PC-9 (cell line): ENCODE results near the gene RCE1. TPM values are rescaled to one million over a fixed set of nuclear protein-coding genes. Genes with fewer than 3 reads are reported as not detected.

ENCODE experiments used
- BruUV-seq: library from RNA; stranded (reverse); fragments of 400-500 nt; replicated peaks from 2 replicates; lab custom pipeline; 2021; lab: Mats Ljungman, UMichigan
- CTCF ChIA-PET: fragments of 300-600 bp; sonication (Branson Sonifier 250); formaldehyde crosslinking; loops from one replicate; lab custom pipeline; 2022; ENCODE audit warnings: antibody characterized with exemption; lab: Charles Lee
- POLR2A ChIA-PET: fragments of 300-600 bp; sonication (Branson Sonifier 250); formaldehyde crosslinking; loops from one replicate; lab custom pipeline; 2022; ENCODE audit warnings: antibody characterized with exemption; ENCODE audit not compliant: unreplicated experiment; lab: Charles Lee
- DNase-seq, 2 experiments: peaks; one replicate each; pipeline versions ENCODE4 v3.0.0 to v3.0.0-alpha.2; 2015 to 2022; ENCODE audit warnings: mixed read lengths in 1 of 2
- H2AFZ ChIP-seq: fragments of 200-600 bp; sonication (generic); 2 replicates; pipeline ENCODE4 v1.8.1; 2017; ENCODE audit warnings: antibody characterized with exemption
- H3F3A ChIP-seq: fragments of 200-600 bp; sonication (generic); 2 replicates; pipeline ENCODE4 v1.8.1; 2017; ENCODE audit warnings: antibody characterized with exemption, mild to moderate bottlenecking, low read depth; ENCODE audit not compliant: insufficient read depth
- H3K27ac ChIP-seq: fragments of 200-600 bp; sonication (generic); 2 replicates; pipeline ENCODE4 v1.6.1; 2016; ENCODE audit warnings: mixed run types
- H3K27me3 ChIP-seq: fragments of 200-600 bp; sonication (generic); 2 replicates; pipeline ENCODE4 v1.6.1; 2016; ENCODE audit warnings: low read depth, mixed run types; ENCODE audit not compliant: insufficient read depth
- H3K36me3 ChIP-seq: fragments of 200-600 bp; sonication (generic); 2 replicates; pipeline ENCODE4 v1.6.1; 2016; ENCODE audit warnings: low read depth, mixed run types
- H3K4me1 ChIP-seq: fragments of 200-600 bp; sonication (generic); replicated peaks from 2 replicates; pipeline ENCODE4 v1.6.1; 2016; ENCODE audit warnings: mixed run types; ENCODE audit not compliant: insufficient read depth
- H3K4me2 ChIP-seq: fragments of 200-600 bp; sonication (generic); 2 replicates; pipeline ENCODE4 v1.6.1; 2017; ENCODE audit warnings: mixed run types
- H3K4me3 ChIP-seq: fragments of 200-600 bp; sonication (generic); 2 replicates; pipeline ENCODE4 v1.6.1; 2016; ENCODE audit warnings: mixed run types
- H3K79me2 ChIP-seq: fragments of 200-600 bp; sonication (generic); 2 replicates; pipeline ENCODE4 v1.6.1; 2017; ENCODE audit warnings: low read depth, mixed run types
- H3K9me2 ChIP-seq: fragments of 200-600 bp; sonication (generic); 2 replicates; pipeline ENCODE4 v1.8.1; 2017; ENCODE audit warnings: mild to moderate bottlenecking; ENCODE audit not compliant: insufficient read depth
- H3K9me3 ChIP-seq: fragments of 200-600 bp; sonication (generic); 2 replicates; pipeline ENCODE4 v1.8.1; 2016; ENCODE audit warnings: low read depth; ENCODE audit not compliant: insufficient read depth
- H4K20me1 ChIP-seq: fragments of 200-600 bp; sonication (generic); 2 replicates; pipeline ENCODE4 v1.8.1; 2017; ENCODE audit not compliant: insufficient read depth
- EZH2 ChIP-seq: fragments of 200-600 bp; sonication (generic); IDR thresholded peaks from 2 replicates; pipeline ENCODE4 v1.8.0; 2017; ENCODE audit warnings: antibody characterized with exemption, low read depth
- intact Hi-C: fragments of 100-400 bp; cut with micrococcal nuclease; formaldehyde crosslinking; loops from one replicate; pipeline ENCODE4 v1.10.0; 2022; ENCODE audit not compliant: unreplicated experiment
- total RNA-seq: library from RNA; stranded (reverse); gene quantifications from 2 replicates; pipeline ENCODE4 v1.2.3, GENCODE V29; 2021
- TF ChIP-seq, protein P1 (sequence below): fragments of 200-600 bp; sonication (generic); conservative IDR thresholded peaks from 2 replicates; pipeline ENCODE4 v1.6.1; 2017; ENCODE audit warnings: mixed run types, antibody characterized with exemption, mild to moderate bottlenecking, moderate library complexity

RCE1 gene
- total RNA-seq, 1 experiment from 2014 or later = 42.9 TPM

DNA sequence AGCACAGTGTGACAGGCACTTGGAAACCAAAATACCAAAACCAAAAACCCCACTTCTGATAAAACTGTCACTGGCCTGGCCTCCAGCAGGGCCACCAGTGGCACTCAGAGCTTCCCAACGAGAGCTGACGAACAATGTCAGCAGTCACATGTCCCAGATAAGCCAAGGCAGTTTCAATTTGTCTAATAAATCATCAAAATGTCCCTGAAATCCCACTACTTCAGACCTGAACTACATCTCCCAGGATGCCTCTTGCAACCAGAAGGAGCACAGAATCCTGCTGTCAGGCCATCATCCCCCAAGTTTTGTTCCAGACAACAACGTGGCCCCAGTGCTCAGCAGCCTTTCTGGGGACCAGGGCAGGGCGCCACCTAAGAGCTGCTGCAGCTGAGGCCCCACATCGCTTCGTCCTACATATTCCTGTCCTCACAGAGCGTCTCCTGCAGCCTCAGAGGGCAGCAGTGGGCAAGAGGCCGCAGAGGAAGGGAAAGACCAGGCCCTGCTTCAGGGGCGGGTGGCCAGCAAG lies 38.7 kb downstream of the RCE1 start:
- no peak overlapping the region for H3K27ac ChIP-seq
- H3F3A ChIP-seq = peaks cover 49% of the 10 kb centered on the region
- POLR2A ChIA-PET = interaction anchor here (0.7 kb wide), 1 partner anchor 204 kb away, joined by 12 read pairs; no protein-coding TSS in a partner anchor

DNA sequence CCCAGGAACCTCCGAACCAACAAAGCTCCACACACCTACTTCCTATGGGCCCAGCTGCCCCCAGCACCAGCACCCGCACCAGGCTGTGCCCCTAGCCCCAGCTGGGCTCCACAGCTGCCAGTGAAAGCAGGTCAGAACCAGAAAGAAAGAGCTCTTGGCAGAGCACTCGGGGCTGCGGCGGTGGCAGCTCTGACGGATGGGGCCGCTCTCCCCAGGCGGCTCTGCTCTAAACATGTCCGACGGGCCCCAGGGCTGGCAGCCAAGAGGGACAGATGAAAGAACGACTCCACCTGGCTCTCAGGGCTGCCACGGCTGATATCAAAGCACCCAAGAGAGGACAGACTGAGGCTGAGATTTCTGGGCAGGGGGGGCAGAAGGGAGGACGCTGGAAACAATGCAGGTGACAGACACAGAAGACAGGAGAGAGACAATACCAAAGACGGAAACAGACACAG lies 39.3 kb downstream of the RCE1 start:
- peak overlapping the region; percentile 78 for H3K27ac ChIP-seq
- no peaks in the 10 kb centered on the region for H3K79me2 ChIP-seq
- H3K36me3 ChIP-seq = no peaks in the 10 kb centered on the region
- H3F3A ChIP-seq = peaks cover 49% of the 10 kb centered on the region
- peaks cover 56% of the 10 kb centered on the region for H3K4me1 ChIP-seq
- no peaks in the 10 kb centered on the region for H3K27me3 ChIP-seq
- H3K4me3 ChIP-seq = no peak overlapping the region
- ChIA-PET POLR2A (interaction anchor here (0.7 kb wide), 1 partner anchor 204 kb away, joined by 12 read pairs; no protein-coding TSS in a partner anchor), CTCF (interaction anchor here (0.7 to 1.0 kb wide), 4 partner anchors 20 to 139 kb away, joined by 3 to 4 read pairs (median 4); no protein-coding TSS in a partner anchor)
- H3K4me2 ChIP-seq = peak overlapping the region; percentile 62
- no peak overlapping the region for H2AFZ ChIP-seq
- intact Hi-C loops = loop anchor here (1.0 to 5.0 kb wide), 5 partner anchors 26 to 435 kb away; no protein-coding TSS in a partner anchor
- H3K9me3 ChIP-seq = no peaks in the 10 kb centered on the region
- no peaks in the 10 kb centered on the region for H3K9me2 ChIP-seq
- TF ChIP-seq, protein P1, sequence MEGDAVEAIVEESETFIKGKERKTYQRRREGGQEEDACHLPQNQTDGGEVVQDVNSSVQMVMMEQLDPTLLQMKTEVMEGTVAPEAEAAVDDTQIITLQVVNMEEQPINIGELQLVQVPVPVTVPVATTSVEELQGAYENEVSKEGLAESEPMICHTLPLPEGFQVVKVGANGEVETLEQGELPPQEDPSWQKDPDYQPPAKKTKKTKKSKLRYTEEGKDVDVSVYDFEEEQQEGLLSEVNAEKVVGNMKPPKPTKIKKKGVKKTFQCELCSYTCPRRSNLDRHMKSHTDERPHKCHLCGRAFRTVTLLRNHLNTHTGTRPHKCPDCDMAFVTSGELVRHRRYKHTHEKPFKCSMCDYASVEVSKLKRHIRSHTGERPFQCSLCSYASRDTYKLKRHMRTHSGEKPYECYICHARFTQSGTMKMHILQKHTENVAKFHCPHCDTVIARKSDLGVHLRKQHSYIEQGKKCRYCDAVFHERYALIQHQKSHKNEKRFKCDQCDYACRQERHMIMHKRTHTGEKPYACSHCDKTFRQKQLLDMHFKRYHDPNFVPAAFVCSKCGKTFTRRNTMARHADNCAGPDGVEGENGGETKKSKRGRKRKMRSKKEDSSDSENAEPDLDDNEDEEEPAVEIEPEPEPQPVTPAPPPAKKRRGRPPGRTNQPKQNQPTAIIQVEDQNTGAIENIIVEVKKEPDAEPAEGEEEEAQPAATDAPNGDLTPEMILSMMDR = no peak
- no peak for TF ChIP-seq EZH2
- BruUV-seq = no TSS peak
- no peak for DNase-seq
- no peaks in the 10 kb centered on the region for H4K20me1 ChIP-seq

More for the DNA sequence above, 38.7 kb downstream of the RCE1 start:
- Histone ChIP-seq H3K9me2 (no peaks in the 10 kb centered on the region), H3K9me3 (no peaks in the 10 kb centered on the region), H2AFZ (no peak overlapping the region), H4K20me1 (no peaks in the 10 kb centered on the region), H3K4me1 (peaks cover 58% of the 10 kb centered on the region), H3K79me2 (no peaks in the 10 kb centered on the region), H3K4me3 (no peak overlapping the region), H3K36me3 (no peaks in the 10 kb centered on the region), H3K4me2 (no peak overlapping the region), H3K27me3 (no peaks in the 10 kb centered on the region)
- no peak for DNase-seq
- intact Hi-C loops = loop anchor here (2.0 to 5.0 kb wide), 5 partner anchors 69 to 435 kb away; no protein-coding TSS in a partner anchor
- CTCF ChIA-PET = interaction anchor here (0.7 kb wide), 1 partner anchor 64 kb away, joined by 3 read pairs; no protein-coding TSS in a partner anchor
- TF ChIP-seq EZH2 = no peak
- TF ChIP-seq, protein P1 = no peak
- no TSS peak for BruUV-seq

DNA sequence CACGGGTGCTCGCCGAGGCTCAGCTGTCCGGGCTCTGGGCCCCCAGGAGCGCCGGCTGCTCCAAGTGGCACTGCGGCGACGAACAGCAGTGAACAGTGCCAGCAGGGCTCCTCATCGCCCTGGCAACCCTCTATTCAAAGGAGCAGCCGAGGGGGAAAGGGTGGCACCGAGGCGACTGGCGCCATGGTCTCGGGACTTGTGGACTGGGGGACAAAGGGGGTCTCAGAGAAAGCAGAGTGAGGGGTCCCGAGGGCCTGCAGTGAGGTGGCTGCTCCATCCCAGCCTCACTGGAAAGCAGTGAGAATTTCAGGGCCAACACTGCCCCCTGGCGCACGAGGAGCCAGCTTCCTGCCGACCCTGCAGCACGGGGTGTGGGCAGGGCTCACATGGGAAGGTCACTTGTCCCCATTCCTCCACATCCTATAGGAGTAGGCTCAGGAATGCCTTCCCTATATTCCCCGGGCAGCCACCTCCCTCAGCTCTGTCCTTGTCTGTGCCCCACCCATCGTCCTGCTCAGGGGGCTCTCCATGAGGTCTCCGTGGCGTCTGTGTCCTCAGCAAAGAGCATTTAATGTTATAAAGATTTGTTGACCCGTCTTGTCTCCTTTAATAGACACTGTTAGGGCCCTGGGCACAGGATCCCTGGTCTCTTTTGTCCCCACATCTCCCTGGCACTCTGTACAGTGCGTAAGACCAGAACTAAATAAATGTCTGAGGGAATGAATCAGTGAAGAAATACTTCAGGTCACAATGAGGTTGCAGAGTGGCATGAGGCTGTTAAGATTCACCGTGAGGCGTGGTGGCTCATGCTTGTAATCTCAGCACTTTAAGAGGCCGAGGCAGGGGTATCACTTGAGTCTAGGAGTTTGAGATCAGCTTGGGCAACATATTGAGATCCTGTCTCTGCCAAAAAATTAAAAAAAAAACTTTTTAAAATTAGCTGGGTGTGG lies 40.0 kb downstream of the RCE1 start:
- CTCF ChIA-PET = interaction anchor here (0.6 to 1.0 kb wide), 4 partner anchors 20 to 143 kb away, joined by 3 to 4 read pairs (median 4); no protein-coding TSS in a partner anchor
- peaks cover 49% of the 10 kb centered on the region for H3F3A ChIP-seq

More for the DNA sequence above, 40.0 kb downstream of the RCE1 start:
- Histone ChIP-seq H3K4me2 (peak overlapping the region; percentile 62), H3K36me3 (no peaks in the 10 kb centered on the region), H3K9me3 (no peaks in the 10 kb centered on the region), H3K27ac (peak overlapping the region; percentile 78), H3K4me3 (peak overlapping the region; percentile 2; the same call in 1 of the 2 replicates), H2AFZ (peak overlapping the region; percentile 50; the same call in 1 of the 2 replicates), H3K4me1 (peaks cover 49% of the 10 kb centered on the region), H4K20me1 (no peaks in the 10 kb centered on the region), H3K79me2 (no peaks in the 10 kb centered on the region), H3K27me3 (no peaks in the 10 kb centered on the region), H3K9me2 (no peaks in the 10 kb centered on the region)
- intact Hi-C loops = loop anchor here (1.0 to 5.0 kb wide), 5 partner anchors 27 to 434 kb away; no protein-coding TSS in a partner anchor
- peak; percentile 85 to 89 for DNase-seq
- TF ChIP-seq, protein P1 = peak; percentile 86
- no peak for TF ChIP-seq EZH2
- POLR2A ChIA-PET = interaction anchor here (0.7 kb wide), 1 partner anchor 544 kb away, joined by 6 read pairs; no protein-coding TSS in a partner anchor
- TSS peak; percentile 86 for BruUV-seq
